Measurements from ENCODE around the gene EFCAB6.

DNA sequence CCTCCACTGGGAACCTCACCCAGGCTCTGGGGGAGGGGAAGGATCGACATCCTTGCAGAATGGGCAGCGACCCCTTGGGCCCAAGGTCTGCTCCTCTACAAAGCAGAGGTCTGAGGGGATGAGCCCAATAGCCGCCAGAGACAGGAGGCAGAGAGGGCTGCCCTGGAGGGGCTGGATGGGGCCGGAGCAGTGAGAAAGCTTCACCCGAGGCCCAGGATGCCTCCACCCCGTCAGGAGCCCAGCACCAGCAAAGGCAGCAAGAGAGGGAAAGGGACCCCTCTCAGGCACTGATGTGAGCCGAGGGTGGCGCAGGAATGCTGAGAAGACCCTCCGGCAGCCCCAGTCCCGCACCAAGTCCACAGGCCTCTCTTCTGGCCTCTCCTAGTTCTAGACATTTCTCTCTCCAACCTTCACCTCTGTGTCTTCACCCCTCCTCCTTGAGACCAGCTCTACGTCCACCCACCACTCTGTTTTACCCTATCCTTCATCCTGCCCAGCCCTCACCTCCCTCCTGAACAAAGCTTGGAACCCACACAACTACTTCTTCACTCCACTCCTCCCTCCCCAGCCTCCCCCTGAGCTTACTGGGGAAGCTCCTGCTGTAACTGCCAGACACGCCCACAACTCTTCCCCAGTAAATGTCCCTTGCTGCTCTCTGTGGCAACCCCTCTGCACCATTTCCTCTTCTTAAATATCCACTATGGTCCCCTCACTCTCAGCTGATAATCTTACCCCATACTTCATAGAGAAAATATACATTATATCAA, 268.4 kb downstream of the EFCAB6 start:
- TF ChIP-seq AFF4 (CRISPR knock-in tag; IDR thresholded peaks at IDR 0.05) = no peak
- TF ChIP-seq, protein P1, sequence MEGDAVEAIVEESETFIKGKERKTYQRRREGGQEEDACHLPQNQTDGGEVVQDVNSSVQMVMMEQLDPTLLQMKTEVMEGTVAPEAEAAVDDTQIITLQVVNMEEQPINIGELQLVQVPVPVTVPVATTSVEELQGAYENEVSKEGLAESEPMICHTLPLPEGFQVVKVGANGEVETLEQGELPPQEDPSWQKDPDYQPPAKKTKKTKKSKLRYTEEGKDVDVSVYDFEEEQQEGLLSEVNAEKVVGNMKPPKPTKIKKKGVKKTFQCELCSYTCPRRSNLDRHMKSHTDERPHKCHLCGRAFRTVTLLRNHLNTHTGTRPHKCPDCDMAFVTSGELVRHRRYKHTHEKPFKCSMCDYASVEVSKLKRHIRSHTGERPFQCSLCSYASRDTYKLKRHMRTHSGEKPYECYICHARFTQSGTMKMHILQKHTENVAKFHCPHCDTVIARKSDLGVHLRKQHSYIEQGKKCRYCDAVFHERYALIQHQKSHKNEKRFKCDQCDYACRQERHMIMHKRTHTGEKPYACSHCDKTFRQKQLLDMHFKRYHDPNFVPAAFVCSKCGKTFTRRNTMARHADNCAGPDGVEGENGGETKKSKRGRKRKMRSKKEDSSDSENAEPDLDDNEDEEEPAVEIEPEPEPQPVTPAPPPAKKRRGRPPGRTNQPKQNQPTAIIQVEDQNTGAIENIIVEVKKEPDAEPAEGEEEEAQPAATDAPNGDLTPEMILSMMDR (CRISPR knock-in tag; IDR thresholded peaks at IDR 0.05) = no peak
- TF ChIP-seq MAX (IDR thresholded peaks at IDR 0.05) = no peak
- no peak for TF ChIP-seq KDM1A (CRISPR knock-in tag; IDR thresholded peaks at IDR 0.05)
- no peak for TF ChIP-seq EP300 (IDR thresholded peaks at IDR 0.05; ENCODE audit: low read depth in 2 of 2, low read length in 2 of 2)
- TF ChIP-seq EP300 (CRISPR knock-in tag; IDR thresholded peaks at IDR 0.05; ENCODE audit: borderline replicate concordance) = no peak
- no peak for TF ChIP-seq SIN3A (IDR thresholded peaks at IDR 0.05; ENCODE audit: borderline replicate concordance, low read depth, low read length)
- no peak for TF ChIP-seq TAF1 (CRISPR knock-in tag; IDR thresholded peaks at IDR 0.05)

All from HepG2 (cell line).